HepG2 (cell line): ENCODE measurements around the gene UCK2. TPM values are rescaled to one million over a fixed set of nuclear protein-coding genes. Genes with fewer than 3 reads are reported as not detected.
A peak's percentile ranks its signal among the peaks of the same experiment; 100 is the strongest.

Experiments used
- ADNP ChIP-seq: sonication (generic); formaldehyde crosslinking; IDR thresholded peaks from 2 replicates; pipeline ENCODE4 v1.4.0; 2020; ENCODE audit warnings: missing genetic modification reagents
- FOXA3 ChIP-seq: IDR thresholded peaks from 2 replicates; pipeline ENCODE4 v1.6.1; 2016; ENCODE audit warnings: missing genetic modification reagents, missing compliant biosample characterization
- GPBP1L1 ChIP-seq: sonication (generic); formaldehyde crosslinking; IDR thresholded peaks from 2 replicates; pipeline ENCODE4 v1.5.0; 2020; ENCODE audit warnings: mild to moderate bottlenecking, missing genetic modification reagents
- GPN1 ChIP-seq: sonication (generic); formaldehyde crosslinking; IDR thresholded peaks from 2 replicates; pipeline ENCODE4 v1.5.1; 2020; ENCODE audit warnings: missing genetic modification reagents, borderline replicate concordance
- KLF15 ChIP-seq: sonication (generic); formaldehyde crosslinking; IDR thresholded peaks from 2 replicates; pipeline ENCODE4 v1.8.1; 2023; ENCODE audit warnings: borderline replicate concordance, mild to moderate bottlenecking, inconsistent platforms, missing genetic modification reagents, mixed read lengths
- MXD3 ChIP-seq: IDR thresholded peaks from 2 replicates; pipeline ENCODE4 v1.6.1; 2016; ENCODE audit warnings: mild to moderate bottlenecking, missing biosample characterization, missing genetic modification reagents
- NFKB2 ChIP-seq: sonication (generic); formaldehyde crosslinking; IDR thresholded peaks from 2 replicates; pipeline ENCODE4 v1.4.0; 2020; ENCODE audit warnings: missing genetic modification reagents, borderline replicate concordance
- NR2F1 ChIP-seq, 2 experiments: fragments of 450-650 bp in 1 of 2; formaldehyde crosslinking in 1 of 2; IDR thresholded peaks; 2 replicates each; pipeline versions ENCODE4 v1.5.0 to v1.6.1; 2016 to 2020; ENCODE audit warnings: mild to moderate bottlenecking in 1 of 2, missing compliant biosample characterization in 1 of 2, missing genetic modification reagents in 1 of 2, moderate library complexity in 1 of 2
- NR2F6 ChIP-seq, 2 experiments: IDR thresholded peaks; 2 replicates each; pipeline ENCODE4 v1.6.1; 2016; ENCODE audit warnings: antibody characterized with exemption in 1 of 2, mild to moderate bottlenecking in 1 of 2
- PHF8 ChIP-seq: sonication (generic); formaldehyde crosslinking; IDR thresholded peaks from 2 replicates; pipeline ENCODE4 v1.5.0; 2020; ENCODE audit warnings: missing genetic modification reagents
- RARG ChIP-seq: sonication (generic); formaldehyde crosslinking; IDR thresholded peaks from 2 replicates; pipeline ENCODE4 v1.4.0; 2020; ENCODE audit warnings: low read depth, mild to moderate bottlenecking, missing genetic modification reagents
- RFX3 ChIP-seq: IDR thresholded peaks from 2 replicates; pipeline ENCODE4 v1.6.1; 2016; ENCODE audit warnings: missing biosample characterization, missing genetic modification reagents
- SRSF9 ChIP-seq: fragments of 200-400 bp; formaldehyde crosslinking; IDR thresholded peaks from 2 replicates; pipeline ENCODE4 v1.6.1; 2018; ENCODE audit warnings: borderline replicate concordance, mild to moderate bottlenecking, low read depth, low read length; ENCODE audit not compliant: insufficient read depth, poor library complexity, severe bottlenecking
- SSRP1 ChIP-seq: IDR thresholded peaks from 2 replicates; pipeline ENCODE4 v1.6.1; 2016; ENCODE audit warnings: control low read depth
- TOPORS ChIP-seq: sonication (generic); formaldehyde crosslinking; IDR thresholded peaks from 2 replicates; pipeline ENCODE4 v1.8.0; 2023; ENCODE audit warnings: mild to moderate bottlenecking, missing genetic modification reagents
- TRIM22 ChIP-seq: fragments of 450-650 bp; IDR thresholded peaks from 2 replicates; pipeline ENCODE4 v1.6.1; 2017
- ZBTB46 ChIP-seq: sonication (generic); formaldehyde crosslinking; IDR thresholded peaks from 2 replicates; pipeline ENCODE4 v1.4.0; 2020; ENCODE audit warnings: mild to moderate bottlenecking, missing genetic modification reagents, borderline replicate concordance
- ZFX ChIP-seq: sonication (generic); formaldehyde crosslinking; IDR thresholded peaks from 2 replicates; pipeline ENCODE4 v1.4.0; 2020; ENCODE audit warnings: mild to moderate bottlenecking, low read depth, missing genetic modification reagents, moderate library complexity
- ZNF264 ChIP-seq: sonication (generic); formaldehyde crosslinking; IDR thresholded peaks from 2 replicates; pipeline ENCODE4 v1.4.0; 2020; ENCODE audit warnings: missing genetic modification reagents
- ZNF329 ChIP-seq: sonication (generic); formaldehyde crosslinking; IDR thresholded peaks from 2 replicates; pipeline ENCODE4 v1.9.0; 2021; ENCODE audit warnings: low read depth, mild to moderate bottlenecking, missing genetic modification reagents
- ZNF678 ChIP-seq: sonication (generic); formaldehyde crosslinking; IDR thresholded peaks from 2 replicates; pipeline ENCODE4 v1.4.0; 2020; ENCODE audit warnings: mild to moderate bottlenecking, missing genetic modification reagents
- ZNF740 ChIP-seq: sonication (generic); formaldehyde crosslinking; IDR thresholded peaks from 2 replicates; pipeline ENCODE4 v1.4.0; 2020; ENCODE audit warnings: missing genetic modification reagents
- polyA plus RNA-seq, 8 experiments: library from polyadenylated mRNA; depleted of rRNA in 3 of 8; stranded (reverse) in 7 of 8; unstranded in 1 of 8; fragments of >200 nt; fragmentation: Illumina TruSeq in 4 of 8; extraction: Trizol in 4 of 8; gene quantifications; 2 replicates each; pipeline versions ENCODE4 v1.2.1 to v1.2.3, GENCODE V29; 2011 to 2016; ENCODE audit warnings: low read depth in 4 of 8, missing spikeins in 1 of 8, mixed read lengths in 1 of 8; ENCODE audit not compliant: insufficient read depth in 1 of 8
- total RNA-seq, 5 experiments: library from RNA; depleted of rRNA; stranded (reverse); fragments of >200 nt; fragmentation: Illumina TruSeq; extraction: Trizol; gene quantifications; 2 replicates each; pipeline ENCODE4 v1.2.3, GENCODE V29; 2016; ENCODE audit warnings: low read depth in 1 of 5
- TF ChIP-seq, protein P1 (sequence below): sonication (generic); formaldehyde crosslinking; IDR thresholded peaks from 2 replicates; pipeline ENCODE4 v1.4.0; 2020; ENCODE audit warnings: mild to moderate bottlenecking, missing genetic modification reagents
- TF ChIP-seq, protein P2 (sequence below): sonication (generic); formaldehyde crosslinking; IDR thresholded peaks from 2 replicates; pipeline ENCODE4 v1.4.0; 2020; ENCODE audit warnings: mild to moderate bottlenecking, missing genetic modification reagents

UCK2 gene
- total and polyA plus RNA-seq, 2 of the 13 experiments (the other 11 are each of a cell fraction or from before 2014, with no cell fraction given), result 64.3 to 78.0 TPM

DNA sequence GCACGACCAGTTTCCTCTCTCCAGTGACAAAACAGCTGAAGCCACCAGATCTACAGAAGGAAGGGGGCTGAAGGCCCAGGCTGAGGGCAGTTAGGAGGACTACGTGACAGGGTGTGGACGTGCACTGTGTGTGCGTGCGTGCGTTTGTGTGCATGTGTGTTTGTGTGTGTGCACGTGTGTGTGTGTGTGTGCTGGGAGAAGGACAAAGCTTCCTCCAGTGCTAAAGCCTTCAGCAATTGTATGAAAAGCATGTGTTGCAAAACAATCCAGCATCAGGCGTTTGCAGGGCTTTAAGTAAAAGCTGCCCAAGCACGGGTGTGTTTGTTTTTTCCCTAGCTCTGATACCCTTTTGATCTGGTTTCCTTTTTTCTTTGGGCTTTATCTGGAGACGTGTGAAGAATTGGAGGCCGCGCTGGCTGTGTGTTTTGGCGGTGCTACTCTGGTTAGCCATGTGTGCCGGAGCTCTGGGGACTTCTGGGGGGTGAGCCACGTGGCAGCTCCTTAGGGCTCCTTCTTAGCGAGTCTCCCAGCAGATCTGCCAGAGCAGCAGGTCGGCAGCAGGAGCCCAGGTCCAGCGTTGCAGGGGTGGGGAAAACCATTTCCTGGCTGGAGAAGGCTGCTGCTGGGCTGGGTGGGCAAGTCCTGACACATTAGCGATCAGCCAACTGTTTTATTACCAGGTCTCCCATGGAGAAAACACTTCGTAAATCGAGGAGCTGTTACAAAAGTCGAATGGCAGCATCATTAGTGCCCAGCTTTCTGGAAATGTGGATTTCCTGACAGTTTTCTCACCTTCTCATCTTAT is 73.4 kb downstream of the UCK2 start (continued):
- TF ChIP-seq, protein P1, sequence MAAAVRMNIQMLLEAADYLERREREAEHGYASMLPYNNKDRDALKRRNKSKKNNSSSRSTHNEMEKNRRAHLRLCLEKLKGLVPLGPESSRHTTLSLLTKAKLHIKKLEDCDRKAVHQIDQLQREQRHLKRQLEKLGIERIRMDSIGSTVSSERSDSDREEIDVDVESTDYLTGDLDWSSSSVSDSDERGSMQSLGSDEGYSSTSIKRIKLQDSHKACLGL (CRISPR knock-in tag), result no peak
- TF ChIP-seq PHF8 (CRISPR knock-in tag) (no peak), NR2F6 (IDR thresholded peaks at IDR 0.05) (peak; percentile 42; the same call in 1 of the 2 replicates), NR2F6 (CRISPR knock-in tag; IDR thresholded peaks at IDR 0.05) (no peak), KLF15 (CRISPR knock-in tag) (no peak), ZBTB46 (CRISPR knock-in tag) (no peak), ZNF678 (no peak), GPBP1L1 (CRISPR knock-in tag) (no peak), ADNP (CRISPR knock-in tag) (no peak), ZNF329 (CRISPR knock-in tag) (no peak), RFX3 (CRISPR knock-in tag) (no peak), NR2F1 (CRISPR knock-in tag; IDR thresholded peaks at IDR 0.05) (no peak), ZNF264 (CRISPR knock-in tag) (no peak), NFKB2 (0 out of 2 replicates have a peak, but pooled peaks have one; percentile 34), GPN1 (no peak), TRIM22 (no peak), ZFX (CRISPR knock-in tag) (no peak), RARG (no peak), SSRP1 (CRISPR knock-in tag) (no peak), MXD3 (no peak), SRSF9 (no peak), TOPORS (CRISPR knock-in tag) (0 out of 2 replicates have a peak, but pooled peaks have one; percentile 74), ZNF740 (CRISPR knock-in tag) (peak; percentile 32; the same call in 1 of the 2 replicates), FOXA3 (CRISPR knock-in tag) (peak; percentile 39; the same call in 1 of the 2 replicates)
- TF ChIP-seq, protein P2, sequence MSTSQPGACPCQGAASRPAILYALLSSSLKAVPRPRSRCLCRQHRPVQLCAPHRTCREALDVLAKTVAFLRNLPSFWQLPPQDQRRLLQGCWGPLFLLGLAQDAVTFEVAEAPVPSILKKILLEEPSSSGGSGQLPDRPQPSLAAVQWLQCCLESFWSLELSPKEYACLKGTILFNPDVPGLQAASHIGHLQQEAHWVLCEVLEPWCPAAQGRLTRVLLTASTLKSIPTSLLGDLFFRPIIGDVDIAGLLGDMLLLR (CRISPR knock-in tag), result no peak
